Large intestine (tissue), 3 donors: Measurements from ENCODE around the gene NR2F2. TPM values are rescaled to one million over a fixed set of nuclear protein-coding genes. Genes with fewer than 3 reads are reported as not detected.
A peak's percentile ranks its signal among the peaks of the same experiment; 100 is the strongest.

Experiments used
- DNase-seq, 2 donors: peaks; one replicate each; pipeline versions ENCODE4 v3.0.0 to v3.0.0-alpha.2; 2013
- H3K27ac ChIP-seq: one replicate; pipeline ENCODE4 v1.5.1; 2013; ENCODE audit warnings: low read length
- H3K27me3 ChIP-seq: 2 replicates; pipeline ENCODE4 v1.6.1; 2013; ENCODE audit warnings: low read length; ENCODE audit not compliant: control insufficient read depth, insufficient read depth
- H3K36me3 ChIP-seq: 2 replicates; pipeline ENCODE4 v1.6.1; 2013; ENCODE audit warnings: low read length; ENCODE audit not compliant: control insufficient read depth, insufficient read depth
- H3K4me1 ChIP-seq: one replicate; pipeline ENCODE4 v1.6.1; 2013; ENCODE audit warnings: low read length; ENCODE audit not compliant: control insufficient read depth, insufficient read depth
- H3K4me3 ChIP-seq: one replicate; pipeline ENCODE4 v1.5.1; 2013; ENCODE audit warnings: low read length
- H3K9me3 ChIP-seq: one replicate; pipeline ENCODE4 v1.6.1; 2013; ENCODE audit warnings: mild to moderate bottlenecking, low read depth, low read length, moderate library complexity; ENCODE audit not compliant: control insufficient read depth
- WGBS: methylation state at CpG from one replicate; pipeline ENCODE4 v1.1.5; 2013; ENCODE audit warnings: low lambda C conversion rate; ENCODE audit not compliant: insufficient coverage; 5-methylcytosine and 5-hydroxymethylcytosine counted together
- polyA plus RNA-seq: library from polyadenylated mRNA; unstranded; fragments of 120-200 nt; gene quantifications from one replicate; pipeline ENCODE4 v1.2.1, GENCODE V29; 2013

NR2F2 gene
- polyA plus RNA-seq, 1 donor, result 27.7 TPM

DNA sequence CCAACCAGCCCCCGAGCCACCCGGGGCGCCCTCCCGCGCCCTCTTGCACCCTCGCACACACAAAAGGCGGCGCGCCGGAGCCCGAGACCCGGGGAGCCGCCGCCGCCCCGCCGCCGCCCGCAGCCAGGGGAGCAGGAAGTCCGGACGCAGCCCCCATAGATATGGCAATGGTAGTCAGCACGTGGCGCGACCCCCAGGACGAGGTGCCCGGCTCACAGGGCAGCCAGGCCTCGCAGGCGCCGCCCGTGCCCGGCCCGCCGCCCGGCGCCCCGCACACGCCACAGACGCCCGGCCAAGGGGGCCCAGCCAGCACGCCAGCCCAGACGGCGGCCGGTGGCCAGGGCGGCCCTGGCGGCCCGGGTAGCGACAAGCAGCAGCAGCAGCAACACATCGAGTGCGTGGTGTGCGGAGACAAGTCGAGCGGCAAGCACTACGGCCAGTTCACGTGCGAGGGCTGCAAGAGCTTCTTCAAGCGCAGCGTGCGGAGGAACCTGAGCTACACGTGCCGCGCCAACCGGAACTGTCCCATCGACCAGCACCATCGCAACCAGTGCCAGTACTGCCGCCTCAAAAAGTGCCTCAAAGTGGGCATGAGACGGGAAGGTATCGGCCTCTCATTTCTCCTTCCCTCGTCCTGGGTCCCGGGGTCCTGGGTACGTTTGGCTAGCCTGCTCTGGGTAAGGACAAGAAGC is 1.6 kb downstream of the NR2F2 start:
- DNase-seq, result peak in 1 of 2 donors; percentile 75
- WGBS, result no CpG with 5 or more reads among the region's 70 CpGs

DNA sequence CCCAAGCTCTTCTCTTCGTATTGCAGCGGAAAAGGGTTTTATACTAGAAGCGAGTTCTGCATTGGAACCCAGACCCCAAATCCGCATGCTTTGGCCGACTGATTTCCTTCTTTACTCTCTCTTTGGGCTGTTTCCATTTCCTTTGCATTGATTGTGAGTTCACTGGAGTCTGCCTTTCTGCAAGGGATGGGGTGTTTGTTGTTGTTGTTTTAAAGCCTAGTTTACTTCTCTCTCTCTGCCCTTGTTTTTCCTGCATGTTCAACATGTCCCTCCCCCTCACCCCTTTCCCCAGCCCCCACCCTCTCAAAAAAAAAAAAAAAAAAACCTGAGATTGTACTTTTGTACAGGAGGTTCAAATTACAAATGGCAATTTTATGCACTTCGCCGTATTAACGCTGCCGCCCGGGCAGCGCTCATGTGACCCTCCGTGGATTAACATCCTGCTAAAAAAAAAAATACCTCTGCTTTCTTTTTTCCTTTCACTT is 2.2 kb downstream of the NR2F2 start:
- Histone ChIP-seq H3K4me3 (peak overlapping the region; percentile 55), H3K27ac (peak overlapping the region; percentile 35), H3K4me1 (peaks cover 20% of the 10 kb centered on the region), H3K9me3 (peaks cover 13% of the 10 kb centered on the region), H3K36me3 (peaks cover 32% of the 10 kb centered on the region), H3K27me3 (peaks cover 3% of the 10 kb centered on the region)
- no CpG with 5 or more reads among the region's 12 CpGs for whole genome bisulfite sequencing
- DNase-seq, result no peak

More for the DNA sequence above, 1.6 kb downstream of the NR2F2 start:
- H3K9me3 ChIP-seq, result peaks cover 13% of the 10 kb centered on the region
- peaks cover 20% of the 10 kb centered on the region for H3K4me1 ChIP-seq
- peaks cover 29% of the 10 kb centered on the region for H3K36me3 ChIP-seq
- H3K27me3 ChIP-seq, result peaks cover 6% of the 10 kb centered on the region
- peak overlapping the region; percentile 55 for H3K4me3 ChIP-seq
- H3K27ac ChIP-seq, result peak overlapping the region; percentile 70

- H3K4me1 ChIP-seq, result peaks cover 20% of the 10 kb centered on the region
- WGBS, result 0% methylated on average over 1 of the region's 67 CpGs
- peak overlapping the region; percentile 35 for H3K27ac ChIP-seq
- peaks cover 2% of the 10 kb centered on the region for H3K27me3 ChIP-seq
- peaks cover 32% of the 10 kb centered on the region for H3K36me3 ChIP-seq
- peaks cover 13% of the 10 kb centered on the region for H3K9me3 ChIP-seq
- peak in 1 of 2 donors; percentile 62 for DNase-seq
- peak overlapping the region; percentile 55 for H3K4me3 ChIP-seq
These were observed 2.9 kb downstream of the NR2F2 start for GRCh38 chr15:96333131-96334016.

- WGBS, result 40% methylated on average over 1 of the region's 49 CpGs
- Histone ChIP-seq H3K4me1 (peaks cover 20% of the 10 kb centered on the region), H3K27me3 (no peaks in the 10 kb centered on the region), H3K27ac (peak overlapping the region; percentile 6), H3K36me3 (peaks cover 32% of the 10 kb centered on the region), H3K9me3 (peaks cover 13% of the 10 kb centered on the region), H3K4me3 (peak overlapping the region; percentile 55)
- DNase-seq, result no peak
These were observed 3.7 kb downstream of the NR2F2 start for GRCh38 chr15:96334017-96334704.

DNA sequence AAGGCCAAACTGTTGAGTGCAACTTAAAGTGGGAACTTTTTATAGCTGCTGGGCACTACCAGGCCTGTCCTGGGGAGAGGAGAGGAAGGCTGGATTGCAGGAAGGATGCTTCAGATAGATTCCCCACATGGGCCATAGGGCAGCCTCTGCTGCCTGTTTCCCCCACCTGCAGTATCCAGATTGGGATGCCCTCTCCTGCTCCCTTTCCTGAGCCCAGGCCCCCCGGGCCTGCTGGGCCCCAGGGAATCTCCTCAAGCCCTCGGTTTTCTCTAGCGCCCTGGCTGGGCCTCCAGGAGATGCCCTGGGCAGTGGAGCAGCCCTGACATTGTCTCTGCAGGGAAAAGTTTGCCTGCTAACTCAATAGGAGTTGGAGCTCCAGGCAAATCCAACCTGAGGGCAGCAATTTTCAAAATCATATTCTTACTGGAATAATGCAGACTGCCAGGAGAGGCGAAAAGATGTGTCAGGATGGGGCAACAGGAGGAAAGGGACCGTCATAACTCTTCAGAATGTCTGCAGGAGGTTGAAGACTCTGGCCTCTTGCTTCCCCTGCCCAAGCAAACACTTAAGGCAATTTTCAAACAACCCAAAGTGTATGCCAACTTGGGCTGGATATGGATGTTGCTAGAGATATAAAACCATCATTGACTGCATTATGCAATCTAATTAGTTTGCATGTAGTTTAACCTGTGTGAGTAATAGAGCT is 4.4 kb downstream of the NR2F2 start:
- Histone ChIP-seq H3K4me1 (peaks cover 24% of the 10 kb centered on the region), H3K36me3 (peaks cover 32% of the 10 kb centered on the region), H3K27me3 (no peaks in the 10 kb centered on the region), H3K4me3 (peak overlapping the region; percentile 55), H3K27ac (peak overlapping the region; percentile 6), H3K9me3 (peaks cover 13% of the 10 kb centered on the region)
- WGBS, result 69% methylated on average over 2 of the region's 5 CpGs
- no peak for DNase-seq

GRCh38 chr15:96335411-96336024 is 5.0 kb downstream of the NR2F2 start:
- peaks cover 13% of the 10 kb centered on the region for H3K9me3 ChIP-seq
- peak overlapping the region; percentile 55 for H3K4me3 ChIP-seq
- H3K27ac ChIP-seq, result no peak overlapping the region
- 0% methylated on average over 1 of the region's 6 CpGs for whole genome bisulfite sequencing
- peaks cover 24% of the 10 kb centered on the region for H3K4me1 ChIP-seq
- no peak for DNase-seq
- peaks cover 32% of the 10 kb centered on the region for H3K36me3 ChIP-seq
- H3K27me3 ChIP-seq, result no peaks in the 10 kb centered on the region

GRCh38 chr15:96336108-96336595 is 5.7 kb downstream of the NR2F2 start:
- H3K4me1 ChIP-seq, result peaks cover 24% of the 10 kb centered on the region
- 0% methylated on average over 1 of the region's 7 CpGs for WGBS
- peaks cover 13% of the 10 kb centered on the region for H3K9me3 ChIP-seq
- no peak for DNase-seq
- H3K36me3 ChIP-seq, result peaks cover 32% of the 10 kb centered on the region
- no peaks in the 10 kb centered on the region for H3K27me3 ChIP-seq
- H3K4me3 ChIP-seq, result peak overlapping the region; percentile 55
- H3K27ac ChIP-seq, result no peak overlapping the region

DNA sequence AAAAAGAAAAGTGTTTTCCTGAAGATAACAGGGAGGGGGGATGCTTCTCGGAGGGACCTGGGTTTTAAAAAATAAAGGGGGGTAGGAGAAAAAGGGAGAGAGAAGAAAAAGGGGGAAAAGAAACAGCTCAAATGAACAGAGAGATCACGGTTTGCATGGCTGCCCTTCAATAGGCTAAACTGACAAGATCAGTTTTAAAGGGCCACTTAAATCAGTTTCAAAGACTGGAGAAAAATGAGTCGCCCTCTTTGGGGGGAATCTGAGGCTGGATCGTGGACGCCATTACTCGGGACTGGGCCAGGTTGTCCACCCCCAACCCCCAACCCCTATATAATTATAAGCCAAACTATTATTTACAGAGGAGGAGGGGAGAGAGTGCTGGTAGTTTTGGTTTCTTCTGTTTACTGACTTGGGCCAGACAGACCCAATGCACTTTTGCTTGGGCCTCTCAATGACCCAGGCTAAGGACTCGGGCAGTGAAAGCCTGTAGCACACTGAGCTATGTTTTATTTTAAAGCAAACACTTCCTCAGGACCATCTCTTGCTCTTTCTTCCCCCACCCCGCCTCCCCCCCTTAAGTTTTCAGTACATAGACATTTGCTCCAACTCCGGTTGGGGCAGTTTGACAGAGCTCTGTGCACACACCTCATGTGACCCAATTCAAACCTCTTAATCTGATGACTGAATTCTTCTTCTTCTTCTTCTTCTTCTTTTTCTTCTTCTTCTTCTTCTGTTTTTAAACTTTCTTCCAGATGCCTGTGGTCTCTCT is 6.3 kb downstream of the NR2F2 start:
- Histone ChIP-seq H3K4me1 (peaks cover 24% of the 10 kb centered on the region), H3K36me3 (peaks cover 32% of the 10 kb centered on the region), H3K27ac (no peak overlapping the region), H3K4me3 (peak overlapping the region; percentile 55), H3K9me3 (peaks cover 15% of the 10 kb centered on the region), H3K27me3 (no peaks in the 10 kb centered on the region)
- WGBS, result 56% methylated on average over 2 of the region's 9 CpGs
- no peak for DNase-seq
